Caki2 (cell line): ENCODE data around the gene BOC. TPM values are rescaled to one million over a fixed set of nuclear protein-coding genes. Genes with fewer than 3 reads are reported as not detected.
A peak's percentile ranks its signal among the peaks of the same experiment; 100 is the strongest.
"Not testable (repeated sequence)": the region's sequence is repeated elsewhere in the genome, so short reads cannot be mapped to it uniquely, and the experiment has no call there.

Source experiments
- DNase-seq: peaks from one replicate; pipeline ENCODE4 v3.0.0-alpha.2; 2015; ENCODE audit warnings: low read depth
- in situ Hi-C: cut with HindIII; loops from 2 replicates; pipeline ENCODE4 v1.10.0; 2016; ENCODE audit warnings: low sequenced_read_pairs, low pct_unique_long_range_greater_than_20kb, mixed read lengths
- total RNA-seq: library from RNA; depleted of rRNA; stranded (reverse); fragments of >200 nt; shearing (Covaris generic); gene quantifications from 2 replicates; pipeline ENCODE4 v1.2.3, GENCODE V29; 2014; ENCODE audit warnings: low replicate concordance; rRNA removed

BOC gene, protein sequence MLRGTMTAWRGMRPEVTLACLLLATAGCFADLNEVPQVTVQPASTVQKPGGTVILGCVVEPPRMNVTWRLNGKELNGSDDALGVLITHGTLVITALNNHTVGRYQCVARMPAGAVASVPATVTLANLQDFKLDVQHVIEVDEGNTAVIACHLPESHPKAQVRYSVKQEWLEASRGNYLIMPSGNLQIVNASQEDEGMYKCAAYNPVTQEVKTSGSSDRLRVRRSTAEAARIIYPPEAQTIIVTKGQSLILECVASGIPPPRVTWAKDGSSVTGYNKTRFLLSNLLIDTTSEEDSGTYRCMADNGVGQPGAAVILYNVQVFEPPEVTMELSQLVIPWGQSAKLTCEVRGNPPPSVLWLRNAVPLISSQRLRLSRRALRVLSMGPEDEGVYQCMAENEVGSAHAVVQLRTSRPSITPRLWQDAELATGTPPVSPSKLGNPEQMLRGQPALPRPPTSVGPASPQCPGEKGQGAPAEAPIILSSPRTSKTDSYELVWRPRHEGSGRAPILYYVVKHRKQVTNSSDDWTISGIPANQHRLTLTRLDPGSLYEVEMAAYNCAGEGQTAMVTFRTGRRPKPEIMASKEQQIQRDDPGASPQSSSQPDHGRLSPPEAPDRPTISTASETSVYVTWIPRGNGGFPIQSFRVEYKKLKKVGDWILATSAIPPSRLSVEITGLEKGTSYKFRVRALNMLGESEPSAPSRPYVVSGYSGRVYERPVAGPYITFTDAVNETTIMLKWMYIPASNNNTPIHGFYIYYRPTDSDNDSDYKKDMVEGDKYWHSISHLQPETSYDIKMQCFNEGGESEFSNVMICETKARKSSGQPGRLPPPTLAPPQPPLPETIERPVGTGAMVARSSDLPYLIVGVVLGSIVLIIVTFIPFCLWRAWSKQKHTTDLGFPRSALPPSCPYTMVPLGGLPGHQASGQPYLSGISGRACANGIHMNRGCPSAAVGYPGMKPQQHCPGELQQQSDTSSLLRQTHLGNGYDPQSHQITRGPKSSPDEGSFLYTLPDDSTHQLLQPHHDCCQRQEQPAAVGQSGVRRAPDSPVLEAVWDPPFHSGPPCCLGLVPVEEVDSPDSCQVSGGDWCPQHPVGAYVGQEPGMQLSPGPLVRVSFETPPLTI
- total RNA-seq = 0.49 and 5.3 TPM in 2 replicates

- in situ Hi-C loops = no loop called here
These were observed at the start of gene BOC for GRCh38 chr3:113211330-113212149. BOC (plus strand) TSS chr3:113211557; CDS start chr3:113249803, 38,246 bp downstream.

GRCh38 chr3:113161661-113162060, 49.7 kb upstream of the BOC start:
- in situ Hi-C loops = no loop called here
- no peak for DNase-seq

More at GRCh38 chr3:113211330-113212149, at the start of gene BOC:
- peak; percentile 50 for DNase-seq

- in situ Hi-C loops = no loop called here
- no peak for DNase-seq
These were observed 48.2 kb upstream of the BOC start for GRCh38 chr3:113163152-113163551.

- DNase-seq = no peak
- in situ Hi-C loops = no loop called here
These were observed 45.5 kb upstream of the BOC start for GRCh38 chr3:113165841-113166240.

DNA sequence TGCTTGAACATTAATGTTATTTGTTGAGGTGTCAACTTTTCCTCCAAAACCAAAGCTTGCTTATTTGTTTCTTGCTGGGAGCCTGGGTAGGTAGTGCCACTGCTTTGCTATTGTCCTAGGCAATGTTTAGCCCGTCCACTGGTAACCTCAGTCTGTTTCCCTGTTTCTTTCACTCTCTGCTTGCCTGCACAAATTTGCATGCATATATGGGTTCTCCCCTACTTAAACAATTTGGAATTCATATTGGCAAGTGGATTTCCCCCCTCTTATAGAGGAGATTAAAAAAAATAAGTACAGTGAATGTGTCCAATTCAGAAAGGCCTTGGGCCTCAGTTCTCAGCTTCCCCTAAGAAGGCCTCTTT, 45.0 kb upstream of the BOC start:
- in situ Hi-C loops = no loop called here

DNA sequence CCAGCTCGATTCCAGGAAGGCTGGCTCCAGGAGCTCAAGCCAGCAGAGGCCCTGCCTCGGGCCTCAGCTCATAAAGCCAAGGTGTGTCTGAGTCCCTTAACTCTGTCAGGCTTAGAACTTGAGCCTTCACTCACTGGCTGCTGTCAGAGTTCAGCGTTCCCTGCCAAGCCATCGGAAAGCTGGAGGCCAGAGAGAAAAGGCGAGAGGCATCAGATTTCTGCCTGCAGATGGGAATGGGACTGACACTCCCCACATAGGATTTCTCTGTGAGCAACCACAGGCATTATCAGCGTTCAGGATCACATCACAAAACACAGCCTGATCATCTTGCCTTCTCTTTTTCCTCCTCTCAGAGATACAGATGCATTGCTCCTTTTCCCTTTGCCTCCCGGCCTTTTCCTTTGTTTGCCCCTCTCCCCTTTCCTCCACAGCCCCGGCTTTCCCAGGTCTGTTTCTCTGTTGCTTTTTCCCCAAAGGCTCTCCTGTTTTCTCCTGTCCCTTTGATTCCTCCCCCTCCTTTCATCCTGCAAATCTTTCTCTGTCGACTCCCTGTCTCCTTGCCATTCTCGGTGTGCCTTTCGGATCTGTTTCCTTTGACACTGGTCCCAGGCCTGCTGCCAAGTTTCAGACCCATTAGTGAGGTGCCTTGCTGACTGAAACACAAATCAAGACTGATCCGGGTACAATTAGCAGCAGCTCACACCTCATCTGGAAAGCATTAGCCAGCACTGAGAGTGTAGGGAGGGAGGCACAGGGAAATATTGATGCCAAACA, 44.5 kb upstream of the BOC start:
- in situ Hi-C loops = no loop called here
- no peak for DNase-seq

More for the DNA sequence above, 45.0 kb upstream of the BOC start:
- DNase-seq = no peak

GRCh38 chr3:113167825-113168801, 43.2 kb upstream of the BOC start:
- no peak for DNase-seq
- in situ Hi-C loops = no loop called here

- in situ Hi-C loops = no loop called here
- no peak for DNase-seq
These were observed 41.4 kb upstream of the BOC start for GRCh38 chr3:113169891-113170452.

- no peak for DNase-seq
- in situ Hi-C loops = no loop called here
These were observed 40.6 kb upstream of the BOC start for GRCh38 chr3:113170771-113171170.

DNA sequence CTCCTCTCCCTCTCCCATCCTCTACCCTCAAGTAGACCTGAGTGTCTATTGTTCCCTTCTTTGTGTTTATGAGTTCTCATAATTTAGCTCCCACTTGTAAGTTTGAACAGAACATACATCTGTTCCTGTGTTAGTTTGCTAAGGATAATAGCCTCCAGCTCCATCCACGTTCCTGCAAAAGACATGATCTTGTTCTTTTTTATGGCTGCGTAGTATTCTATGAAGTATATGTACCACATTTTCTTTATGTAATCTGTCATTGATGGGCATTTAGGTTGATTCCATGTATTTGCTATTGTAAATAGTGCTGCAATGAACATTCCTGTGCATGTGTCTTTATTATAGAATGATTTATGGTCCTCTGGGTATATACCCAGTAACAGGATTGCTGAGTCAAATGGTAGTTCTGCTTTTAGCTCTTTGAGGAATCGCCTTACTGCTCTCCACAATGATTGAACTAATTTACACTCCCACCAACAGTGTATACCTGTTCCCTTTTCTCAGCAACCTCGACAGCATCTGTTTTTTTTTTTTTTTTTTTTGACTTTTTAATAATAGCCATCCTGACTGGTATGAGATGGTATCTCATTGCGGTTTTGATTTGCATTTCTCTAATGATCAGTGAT, 39.6 kb upstream of the BOC start:
- in situ Hi-C loops, DNase-seq: not testable (repeated sequence)

- in situ Hi-C loops = no loop called here
- DNase-seq = no peak
These were observed 38.3 kb upstream of the BOC start for GRCh38 chr3:113173102-113173501.

- no peak for DNase-seq
- in situ Hi-C loops = no loop called here
These were observed 37.1 kb upstream of the BOC start for GRCh38 chr3:113174304-113174703.

DNA sequence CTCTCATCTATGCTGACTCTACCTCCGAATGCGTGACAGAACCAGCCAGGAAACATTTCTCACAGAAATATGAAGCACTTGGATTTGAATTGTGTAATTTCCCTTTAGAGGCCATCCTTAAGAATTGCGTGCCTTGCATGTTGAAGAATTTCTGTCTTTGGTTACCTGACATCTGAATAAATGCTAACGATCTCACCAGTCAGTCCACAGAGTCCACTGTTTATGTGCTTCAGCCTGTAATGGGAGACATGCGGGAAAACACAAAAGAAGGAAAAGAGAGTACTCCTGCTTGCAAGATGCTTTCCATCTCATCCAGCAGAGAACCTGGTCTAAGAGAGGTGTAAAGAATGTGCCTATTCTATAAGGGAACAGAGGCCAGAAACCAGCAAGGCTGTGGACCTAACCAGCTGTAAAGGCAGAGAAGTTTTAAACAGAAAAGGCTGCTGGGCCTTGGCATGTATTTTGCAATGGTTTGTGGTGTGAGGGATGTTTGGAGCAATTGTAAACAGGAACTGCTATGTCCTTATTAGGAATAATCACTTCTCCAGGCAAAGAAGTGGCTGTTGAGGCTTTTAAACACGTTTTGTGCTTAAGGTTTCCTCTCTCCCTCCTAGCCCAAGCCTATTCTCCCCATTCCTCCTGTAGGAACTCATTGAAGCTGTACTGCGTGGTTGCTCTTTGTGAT, 36.4 kb upstream of the BOC start:
- in situ Hi-C loops = no loop called here
- DNase-seq = no peak

DNA sequence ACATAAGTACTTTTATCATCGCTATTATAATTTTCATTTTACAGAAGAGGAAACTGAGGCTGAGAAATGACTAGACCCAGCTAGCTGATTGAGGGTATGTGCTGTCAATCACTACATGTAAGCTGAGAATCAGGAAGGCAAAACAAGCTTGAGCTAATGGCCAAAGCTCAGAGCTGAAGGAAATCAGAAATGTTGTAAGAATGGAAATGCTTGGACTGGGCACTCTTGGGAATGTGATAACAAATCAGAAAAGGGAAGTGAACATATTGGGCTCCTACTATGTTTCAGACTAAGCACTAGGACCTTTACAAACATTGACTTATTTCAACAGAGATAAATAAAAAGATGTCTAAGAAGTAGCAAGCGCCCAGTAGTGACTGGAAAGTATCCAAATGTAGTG, 33.8 kb upstream of the BOC start:
- DNase-seq = no peak
- in situ Hi-C loops = no loop called here

GRCh38 chr3:113179235-113179824, 32.0 kb upstream of the BOC start:
- in situ Hi-C loops = no loop called here
- DNase-seq = no peak
